ENCODE data around the gene TTI1. TPM values are rescaled to one million over a fixed set of nuclear protein-coding genes. Genes with fewer than 3 reads are reported as not detected.

Gene TTI1
- total and polyA plus RNA-seq, 2 experiments from 2014 or later, result 17.8 to 56.4 TPM

DNA sequence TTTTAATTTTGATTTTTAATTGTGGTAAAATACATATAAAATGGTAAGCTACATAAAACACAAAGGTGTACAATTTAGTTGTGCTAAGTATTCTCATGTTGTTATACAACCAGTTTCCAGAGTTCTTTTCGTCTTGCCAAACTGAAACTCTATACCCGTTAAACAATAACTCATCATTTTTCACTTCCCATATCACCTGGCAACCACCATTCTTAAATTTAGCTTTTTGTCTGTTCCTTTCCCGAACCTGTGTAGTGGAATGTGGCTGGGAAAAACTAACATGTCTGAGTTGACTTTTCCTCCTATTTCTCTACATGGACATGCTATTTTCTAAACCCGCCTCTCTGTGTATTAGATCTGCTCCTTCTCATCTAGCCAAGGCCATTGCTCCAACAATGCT is 27.9 kb upstream of the TTI1 start (continued):
- no peak for TF ChIP-seq CTCF (conservative IDR thresholded peaks at IDR 0.05; ENCODE audit: low read depth in 2 of 2)
- no peak for TF ChIP-seq STAT1 (IDR thresholded peaks at IDR 0.05; ENCODE audit: unreplicated experiment)
- TF ChIP-seq, protein P1, sequence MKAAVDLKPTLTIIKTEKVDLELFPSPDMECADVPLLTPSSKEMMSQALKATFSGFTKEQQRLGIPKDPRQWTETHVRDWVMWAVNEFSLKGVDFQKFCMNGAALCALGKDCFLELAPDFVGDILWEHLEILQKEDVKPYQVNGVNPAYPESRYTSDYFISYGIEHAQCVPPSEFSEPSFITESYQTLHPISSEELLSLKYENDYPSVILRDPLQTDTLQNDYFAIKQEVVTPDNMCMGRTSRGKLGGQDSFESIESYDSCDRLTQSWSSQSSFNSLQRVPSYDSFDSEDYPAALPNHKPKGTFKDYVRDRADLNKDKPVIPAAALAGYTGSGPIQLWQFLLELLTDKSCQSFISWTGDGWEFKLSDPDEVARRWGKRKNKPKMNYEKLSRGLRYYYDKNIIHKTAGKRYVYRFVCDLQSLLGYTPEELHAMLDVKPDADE (IDR thresholded peaks at IDR 0.05), result no peak
- no peak for TF ChIP-seq NANOG (IDR thresholded peaks at IDR 0.05; ENCODE audit: borderline replicate concordance)
- TF ChIP-seq POLR2AphosphoS5 (IDR thresholded peaks at IDR 0.05; ENCODE audit: low read depth), result no peak
- no peak for TF ChIP-seq ZNF331 (CRISPR knock-in tag; IDR thresholded peaks at IDR 0.05; ENCODE audit: low read depth)
- no peak for TF ChIP-seq EZH2 (IDR thresholded peaks at IDR 0.05; ENCODE audit: low read depth, unreplicated experiment)
- TF ChIP-seq ZNF114 (CRISPR knock-in tag; IDR thresholded peaks at IDR 0.05), result no peak

GRCh38 chr20:38060536-38060935 is 27.3 kb upstream of the TTI1 start:
- no peaks in the 10 kb centered on the region for H3K4me1 Mint-ChIP-seq
- Histone ChIP-seq H3K4me3 (no peak overlapping the region), H3K27me3 (ENCODE audit: insufficient read depth) (no peaks in the 10 kb centered on the region), H3K4me1 (ENCODE audit: insufficient read depth) (no peaks in the 10 kb centered on the region), H3K9me2 (ENCODE audit: insufficient read depth) (no peaks in the 10 kb centered on the region), H3K79me2 (replicated peaks; ENCODE audit: insufficient read depth) (peaks cover 14% of the 10 kb centered on the region; the same call in 1 of the 2 replicates), H3K4me2 (no peak overlapping the region), H2AFZ (no peak overlapping the region), H4K20me1 (replicated peaks; ENCODE audit: insufficient read depth) (peaks cover 11% of the 10 kb centered on the region), H3F3A (replicated peaks; ENCODE audit: low read depth) (no peaks in the 10 kb centered on the region), H3K36me3 (ENCODE audit: insufficient read depth) (peaks cover 46% of the 10 kb centered on the region), H3K27ac (ENCODE audit: low read depth) (no peak overlapping the region)
- H3K36me3 Mint-ChIP-seq (ENCODE audit: low read depth), result peaks cover 30% of the 10 kb centered on the region
- no peaks in the 10 kb centered on the region for H3K9me3 Mint-ChIP-seq
- ATAC-seq (no peak), DNase-seq (ENCODE audit: low spot score) (no peak)
- H3K27me3 Mint-ChIP-seq (ENCODE audit: insufficient read depth, low read depth, poor library complexity), result no peaks in the 10 kb centered on the region
- no peak for TF ChIP-seq STAT1 (IDR thresholded peaks at IDR 0.05; ENCODE audit: unreplicated experiment)
- no peak for TF ChIP-seq EZH2phosphoT487 (IDR thresholded peaks at IDR 0.05; ENCODE audit: unreplicated experiment)
- no peak for TF ChIP-seq CREB1 (CRISPR knock-in tag; IDR thresholded peaks at IDR 0.05; ENCODE audit: low read depth)
- no peak for TF ChIP-seq ZNF331 (CRISPR knock-in tag; IDR thresholded peaks at IDR 0.05; ENCODE audit: low read depth)
- TF ChIP-seq CTCF (conservative IDR thresholded peaks at IDR 0.05; ENCODE audit: low read depth in 2 of 2), result no peak
- TF ChIP-seq NANOG (IDR thresholded peaks at IDR 0.05; ENCODE audit: borderline replicate concordance), result no peak
- TF ChIP-seq ZNF114 (CRISPR knock-in tag; IDR thresholded peaks at IDR 0.05), result no peak
- no peak for TF ChIP-seq EZH2 (IDR thresholded peaks at IDR 0.05; ENCODE audit: low read depth, unreplicated experiment)
- TF ChIP-seq, protein P1 (IDR thresholded peaks at IDR 0.05), result no peak
- TF ChIP-seq REST (IDR thresholded peaks at IDR 0.05; ENCODE audit: unreplicated experiment), result no peak
- no peak overlapping the region for H3K4me3 Mint-ChIP-seq
- peak overlapping the region; percentile 21 for H3K27ac Mint-ChIP-seq
